HTERT RPE-1 (cell line): ENCODE measurements around the gene PITPNM1.

Experiments used
- in situ Hi-C: fragments of 300-500 bp; cut with MboI; formaldehyde crosslinking; loops from 4 replicates; pipeline ENCODE4 v1.14.3; 2020; ENCODE audit warnings: low sequenced_read_pairs

Gene PITPNM1

DNA sequence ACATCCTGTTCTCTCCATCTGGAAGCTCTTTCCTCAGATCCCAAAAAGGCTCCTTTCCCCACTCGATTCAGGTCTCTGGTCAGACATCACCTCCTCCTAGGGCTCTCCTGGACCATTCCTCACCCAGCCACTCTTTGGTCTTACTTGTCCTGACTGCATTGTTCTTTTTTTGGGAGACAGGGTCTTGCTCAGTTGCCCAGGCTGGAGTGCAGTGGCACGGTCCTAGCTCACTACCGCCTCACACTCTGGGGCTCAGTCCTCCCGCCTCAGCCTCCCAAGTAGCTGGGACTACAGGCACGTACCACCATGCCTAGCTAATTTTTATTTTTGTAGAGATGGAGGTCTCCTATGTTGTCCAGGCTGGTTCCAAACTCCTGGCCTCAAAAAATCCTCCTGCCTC is 59.6 kb downstream of the PITPNM1 start:
- in situ Hi-C loops, result no loop called here

DNA sequence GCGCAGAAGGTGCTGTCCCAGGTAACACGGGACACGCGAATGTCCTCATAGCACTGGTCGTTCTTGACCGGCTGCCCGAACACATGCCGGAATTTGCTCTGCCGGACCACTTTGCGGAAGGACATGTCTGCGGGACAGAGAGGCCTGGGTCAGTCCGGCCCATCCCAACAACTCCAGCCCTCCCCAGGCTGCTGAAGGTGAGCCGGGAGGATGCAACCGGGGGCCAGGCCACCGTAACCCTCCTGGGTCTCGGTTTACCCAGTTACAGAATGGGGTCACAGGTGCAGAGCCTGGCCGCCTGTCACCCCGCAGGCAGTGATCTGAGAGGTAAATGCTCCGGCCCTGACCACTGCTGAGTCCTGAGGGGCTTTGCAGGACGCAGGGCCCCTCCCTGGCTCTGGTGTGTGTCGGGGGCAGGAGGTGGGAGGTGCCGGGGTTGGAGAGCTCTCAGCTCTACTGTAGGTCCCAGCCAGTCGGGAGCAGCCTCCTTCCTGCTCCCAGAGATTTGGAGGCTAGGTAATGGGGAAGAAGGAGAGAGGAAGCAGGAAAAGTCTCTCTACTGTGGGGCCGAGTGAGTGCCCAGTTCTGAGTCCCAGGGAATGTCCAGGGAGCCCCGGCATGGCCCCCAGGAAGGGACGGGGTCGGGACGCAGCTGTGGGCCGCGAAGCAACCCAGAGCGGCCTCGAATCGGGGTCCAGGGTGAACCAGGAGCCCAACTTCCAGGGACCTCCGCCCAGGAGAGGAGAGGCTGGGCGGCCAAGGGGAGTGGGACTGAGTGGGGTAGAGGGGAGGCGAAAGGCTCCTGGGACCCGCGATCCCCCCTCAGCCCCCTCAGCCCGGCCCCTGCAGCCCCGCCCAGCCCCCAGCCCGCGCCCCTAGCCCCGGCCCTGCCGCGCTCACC is 62.4 kb downstream of the PITPNM1 start:
- in situ Hi-C loops, result no loop called here
